HepG2 (cell line): Measurements from ENCODE around the gene QRICH2. TPM values are rescaled to one million over a fixed set of nuclear protein-coding genes. Genes with fewer than 3 reads are reported as not detected.

Experiments
- AGO1 ChIP-seq: fragments of 200-400 bp; formaldehyde crosslinking; IDR thresholded peaks from 2 replicates; pipeline ENCODE4 v1.6.1; 2017; ENCODE audit warnings: mild to moderate bottlenecking, low read depth, low read length, moderate library complexity; ENCODE audit not compliant: poor library complexity, severe bottlenecking
- BRF2 ChIP-seq: sonication (generic); formaldehyde crosslinking; IDR thresholded peaks from 2 replicates; pipeline ENCODE4 v1.8.1; 2022; ENCODE audit warnings: mild to moderate bottlenecking, missing genetic modification reagents
- CBX2 ChIP-seq, 2 experiments: fragments of 200-600 bp in 1 of 2; sonication (generic); formaldehyde crosslinking in 1 of 2; IDR thresholded peaks; 2 replicates each; pipeline versions ENCODE4 v1.7.0 to v1.8.1; 2018 to 2022; ENCODE audit warnings: low read depth in 2 of 2, low read length in 1 of 2, mild to moderate bottlenecking in 1 of 2, missing genetic modification reagents in 1 of 2
- MXD1 ChIP-seq: sonication (generic); formaldehyde crosslinking; IDR thresholded peaks from 2 replicates; pipeline ENCODE4 v1.4.0; 2020; ENCODE audit warnings: mild to moderate bottlenecking, missing genetic modification reagents
- NFKB2 ChIP-seq: sonication (generic); formaldehyde crosslinking; IDR thresholded peaks from 2 replicates; pipeline ENCODE4 v1.4.0; 2020; ENCODE audit warnings: missing genetic modification reagents, borderline replicate concordance
- NKX3-1 ChIP-seq: sonication (generic); formaldehyde crosslinking; IDR thresholded peaks from 2 replicates; pipeline ENCODE4 v1.5.0; 2020; ENCODE audit warnings: missing genetic modification reagents
- PBX2 ChIP-seq: IDR thresholded peaks from 2 replicates; pipeline ENCODE4 v1.6.1; 2016; ENCODE audit warnings: control low read depth
- SIN3A ChIP-seq: IDR thresholded peaks from 2 replicates; pipeline ENCODE4 v1.6.1; 2011; ENCODE audit warnings: low read depth, mild to moderate bottlenecking, control low read depth, low read length, borderline replicate concordance
- SP5 ChIP-seq: IDR thresholded peaks from 2 replicates; pipeline ENCODE4 v1.6.1; 2016; ENCODE audit warnings: low read depth, borderline replicate concordance
- ZBTB38 ChIP-seq: sonication (generic); formaldehyde crosslinking; IDR thresholded peaks from 2 replicates; pipeline ENCODE4 v1.5.1; 2020; ENCODE audit warnings: mild to moderate bottlenecking, missing genetic modification reagents
- ZBTB39 ChIP-seq: sonication (generic); formaldehyde crosslinking; IDR thresholded peaks from 2 replicates; pipeline ENCODE4 v1.5.0; 2020; ENCODE audit warnings: missing genetic modification reagents
- ZFP91 ChIP-seq: sonication (generic); formaldehyde crosslinking; IDR thresholded peaks from 2 replicates; pipeline ENCODE4 v1.9.0; 2022; ENCODE audit warnings: missing genetic modification reagents, mild to moderate bottlenecking, borderline replicate concordance
- ZFY ChIP-seq: sonication (generic); formaldehyde crosslinking; IDR thresholded peaks from 2 replicates; pipeline ENCODE4 v1.4.0; 2020; ENCODE audit warnings: missing genetic modification reagents
- ZNF225 ChIP-seq: sonication (generic); formaldehyde crosslinking; IDR thresholded peaks from 2 replicates; pipeline ENCODE4 v1.4.0; 2020; ENCODE audit warnings: mild to moderate bottlenecking, missing genetic modification reagents
- ZNF274 ChIP-seq: sonication (generic); formaldehyde crosslinking; IDR thresholded peaks from 2 replicates; pipeline ENCODE4 v1.5.1; 2020; ENCODE audit warnings: mild to moderate bottlenecking, missing genetic modification reagents
- ZNF30 ChIP-seq: sonication (generic); formaldehyde crosslinking; IDR thresholded peaks from 2 replicates; pipeline ENCODE4 v1.5.0; 2020; ENCODE audit warnings: mild to moderate bottlenecking, missing genetic modification reagents
- ZNF546 ChIP-seq: sonication (generic); formaldehyde crosslinking; conservative IDR thresholded peaks from 2 replicates; pipeline ENCODE4 v1.8.1; 2023; ENCODE audit warnings: mild to moderate bottlenecking, missing genetic modification reagents
- ZNF576 ChIP-seq: sonication (generic); formaldehyde crosslinking; IDR thresholded peaks from 2 replicates; pipeline ENCODE4 v1.4.0; 2020; ENCODE audit warnings: mild to moderate bottlenecking, missing genetic modification reagents
- ZNF891 ChIP-seq: sonication (generic); formaldehyde crosslinking; IDR thresholded peaks from 2 replicates; pipeline ENCODE4 v1.5.0; 2020; ENCODE audit warnings: mild to moderate bottlenecking, missing genetic modification reagents
- polyA plus RNA-seq, 8 experiments: library from polyadenylated mRNA; depleted of rRNA in 3 of 8; stranded (reverse) in 7 of 8; unstranded in 1 of 8; fragments of >200 nt; fragmentation: Illumina TruSeq in 4 of 8; extraction: Trizol in 4 of 8; gene quantifications; 2 replicates each; pipeline versions ENCODE4 v1.2.1 to v1.2.3, GENCODE V29; 2011 to 2016; ENCODE audit warnings: low read depth in 4 of 8, missing spikeins in 1 of 8, mixed read lengths in 1 of 8; ENCODE audit not compliant: insufficient read depth in 1 of 8
- total RNA-seq, 5 experiments: library from RNA; depleted of rRNA; stranded (reverse); fragments of >200 nt; fragmentation: Illumina TruSeq; extraction: Trizol; gene quantifications; 2 replicates each; pipeline ENCODE4 v1.2.3, GENCODE V29; 2016; ENCODE audit warnings: low read depth in 1 of 5

The QRICH2 gene
- total and polyA plus RNA-seq, 2 of the 13 experiments (the other 11 are each of a cell fraction or from before 2014, with no cell fraction given), result 3.7 to 5.7 TPM

GRCh38 chr17:76239538-76240274 is 68.4 kb downstream of the QRICH2 start (continued):
- TF ChIP-seq ZNF576 (CRISPR knock-in tag) (0 out of 2 replicates have a peak, but pooled peaks have one; percentile 41), ZNF891 (CRISPR knock-in tag) (peak; percentile 59; the same call in 1 of the 2 replicates), SIN3A (no peak), PBX2 (CRISPR knock-in tag) (no peak), ZBTB38 (CRISPR knock-in tag) (peak; percentile 48; the same call in 1 of the 2 replicates), MXD1 (CRISPR knock-in tag) (peak; percentile 54; the same call in 1 of the 2 replicates), ZNF225 (CRISPR knock-in tag) (peak; percentile 74; the same call in 1 of the 2 replicates), ZNF274 (CRISPR knock-in tag) (peak; percentile 28; the same call in 1 of the 2 replicates), ZNF546 (CRISPR knock-in tag) (peak; percentile 79), ZNF30 (peak; percentile 71; the same call in 1 of the 2 replicates), ZBTB39 (CRISPR knock-in tag) (peak; percentile 40; the same call in 1 of the 2 replicates), NKX3-1 (0 out of 2 replicates have a peak, but pooled peaks have one; percentile 37), CBX2 (IDR thresholded peaks at IDR 0.05; ENCODE audit: low read depth, low read length) (peak; percentile 50; the same call in 1 of the 2 replicates), CBX2 (CRISPR knock-in tag; IDR thresholded peaks at IDR 0.05; ENCODE audit: low read depth) (peak; percentile 92), SP5 (no peak), ZFY (CRISPR knock-in tag) (peak; percentile 31; the same call in 1 of the 2 replicates), AGO1 (peak; percentile 55), NFKB2 (peak; percentile 32; the same call in 1 of the 2 replicates), ZFP91 (CRISPR knock-in tag) (0 out of 2 replicates have a peak, but pooled peaks have one; percentile 31), BRF2 (no peak)
